GM19438 (cell line): ENCODE results near the gene NEUROG1.
"Not testable (repeated sequence)": the region's sequence is repeated elsewhere in the genome, so short reads cannot be mapped to it uniquely, and the experiment has no call there.

Experiments
- ATAC-seq: cut with Tn5 transposase; IDR thresholded peaks from one replicate; pipeline ENCODE4 v1.9.1; 2021; ENCODE audit warnings: low read depth; ENCODE audit not compliant: unreplicated experiment

Gene NEUROG1

GRCh38 chr5:135538261-135538660 lies 2.5 kb upstream of the NEUROG1 start:
- no peak for ATAC-seq

GRCh38 chr5:135537745-135538144 lies 2.0 kb upstream of the NEUROG1 start:
- ATAC-seq, result no peak

DNA sequence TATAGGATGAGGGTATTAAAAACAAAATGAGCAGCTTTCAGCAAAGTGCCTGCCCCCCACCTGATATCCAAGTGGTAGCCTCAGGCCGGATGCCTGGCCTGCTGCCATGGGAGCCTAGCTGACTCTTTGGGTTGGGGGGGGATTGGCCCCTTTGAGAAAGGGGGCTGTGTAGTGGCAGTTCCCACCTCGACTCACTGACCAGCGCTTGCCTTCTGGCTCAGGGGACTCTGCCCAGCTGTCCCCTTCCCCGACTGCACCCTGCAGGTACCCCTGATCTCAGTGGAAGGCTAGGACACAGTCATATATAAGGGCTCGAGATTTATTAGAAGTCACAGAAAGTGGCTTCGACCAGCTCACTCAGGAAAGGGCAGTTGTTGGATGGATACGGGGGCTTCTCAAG lies 1.5 kb upstream of the NEUROG1 start:
- no peak for ATAC-seq

DNA sequence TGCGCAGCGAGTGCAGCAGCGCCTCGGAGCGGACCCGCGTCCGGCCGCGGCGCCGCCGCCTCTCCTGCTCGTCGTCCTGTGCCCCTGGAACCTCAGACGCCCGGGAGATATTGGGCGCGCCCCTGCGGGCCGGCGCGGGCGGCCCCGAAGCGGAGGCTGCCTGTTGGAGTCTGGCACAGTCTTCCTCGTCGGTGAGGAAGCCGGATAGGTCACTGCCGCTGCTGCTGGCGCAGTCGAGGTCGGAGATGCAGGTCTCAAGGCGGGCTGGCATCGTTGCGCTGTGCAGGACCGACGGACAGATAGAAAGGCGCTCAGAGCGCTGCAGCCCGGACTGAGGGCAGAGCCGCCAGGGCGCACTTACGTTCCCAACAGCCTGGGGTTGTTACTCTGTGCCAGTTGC lies 344 bp downstream of the NEUROG1 start:
- ATAC-seq, result no peak

DNA sequence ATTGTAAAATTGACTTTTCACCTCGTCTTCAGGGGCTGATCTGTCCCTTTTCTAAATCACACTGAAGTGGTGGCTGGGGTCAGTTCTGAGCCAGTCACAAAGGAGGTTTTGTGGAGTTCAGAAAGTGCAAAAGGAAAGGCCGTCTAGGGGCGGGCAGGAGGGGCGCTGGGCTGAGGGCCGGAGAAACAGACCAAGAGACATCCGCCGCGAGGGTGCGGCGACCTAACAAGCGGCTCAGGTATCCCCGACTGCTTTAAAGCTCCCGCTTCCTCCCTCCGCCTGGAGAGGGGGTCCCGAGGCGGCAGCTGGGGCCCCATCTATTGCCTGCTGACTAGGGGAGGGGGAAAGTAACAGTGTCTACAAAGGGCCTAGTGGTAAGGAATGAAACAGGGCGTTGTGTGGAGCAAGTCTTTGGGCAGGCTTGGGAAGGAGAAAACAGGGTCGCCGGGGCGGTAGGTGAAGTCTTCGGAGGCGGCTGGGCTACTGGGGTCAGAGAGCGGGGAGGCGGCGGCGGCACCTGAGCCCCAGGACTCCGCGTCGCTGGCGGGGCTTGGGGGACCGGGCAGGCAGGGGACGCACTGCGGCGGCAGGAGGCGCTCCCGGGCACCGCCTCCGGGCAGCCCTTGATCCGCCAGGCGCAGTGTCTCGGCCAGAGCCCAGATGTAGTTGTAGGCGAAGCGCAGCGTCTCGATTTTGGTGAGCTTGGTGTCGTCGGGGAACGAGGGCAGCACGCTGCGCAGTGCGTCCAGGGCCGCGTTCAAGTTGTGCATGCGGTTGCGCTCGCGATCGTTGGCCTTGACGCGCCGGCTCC lies 950 bp downstream of the NEUROG1 start:
- ATAC-seq, result no peak

GRCh38 chr5:135533794-135534193 lies 2.0 kb downstream of the NEUROG1 start:
- no peak for ATAC-seq

- ATAC-seq, result no peak
Measured at GRCh38 chr5:135533334-135533733, 2.4 kb downstream of the NEUROG1 start.

DNA sequence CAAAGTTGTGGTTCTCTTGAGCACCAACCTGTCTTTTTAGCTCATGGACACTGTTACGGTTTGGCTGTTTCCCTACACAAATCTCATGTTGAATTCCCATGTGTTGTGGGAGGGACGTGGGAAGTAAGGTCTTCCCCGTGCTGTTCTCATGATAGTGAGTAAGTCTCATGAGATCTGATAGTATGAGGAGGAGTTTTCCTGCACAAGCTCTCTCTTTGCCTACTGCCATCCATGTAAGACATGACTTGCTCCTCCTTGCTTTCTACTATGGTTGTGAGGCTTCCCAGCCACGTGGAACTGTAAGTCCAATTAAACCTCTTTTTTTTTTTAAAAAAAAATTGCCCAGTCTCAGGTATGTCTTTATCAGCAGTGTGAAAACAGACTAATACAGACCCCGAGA lies 6.2 kb downstream of the NEUROG1 start:
- not testable (repeated sequence) for ATAC-seq

DNA sequence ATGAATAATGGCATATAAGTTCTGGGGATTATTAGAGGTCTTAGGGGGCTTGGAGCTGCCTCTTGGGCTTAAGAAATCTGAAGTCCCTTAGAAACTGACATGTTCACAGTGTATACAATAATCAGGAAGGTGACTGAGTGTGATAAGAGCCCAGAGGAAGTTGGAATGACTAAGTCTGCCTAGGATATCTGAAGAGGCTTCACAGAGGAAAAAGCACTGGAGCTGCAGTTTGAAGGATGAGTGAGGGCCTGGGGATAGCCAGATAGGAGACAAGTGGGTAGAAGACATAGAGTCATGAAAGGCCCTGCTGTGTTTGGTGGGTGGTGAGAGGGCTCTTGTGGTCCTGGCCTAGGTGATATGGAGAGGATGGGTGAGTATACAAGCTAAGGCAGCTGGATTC lies 8.8 kb downstream of the NEUROG1 start:
- no peak for ATAC-seq

- no peak for ATAC-seq
Measured at GRCh38 chr5:135521964-135522363, 13.8 kb downstream of the NEUROG1 start.

- no peak for ATAC-seq
Measured at GRCh38 chr5:135517631-135518030, 18.1 kb downstream of the NEUROG1 start.

DNA sequence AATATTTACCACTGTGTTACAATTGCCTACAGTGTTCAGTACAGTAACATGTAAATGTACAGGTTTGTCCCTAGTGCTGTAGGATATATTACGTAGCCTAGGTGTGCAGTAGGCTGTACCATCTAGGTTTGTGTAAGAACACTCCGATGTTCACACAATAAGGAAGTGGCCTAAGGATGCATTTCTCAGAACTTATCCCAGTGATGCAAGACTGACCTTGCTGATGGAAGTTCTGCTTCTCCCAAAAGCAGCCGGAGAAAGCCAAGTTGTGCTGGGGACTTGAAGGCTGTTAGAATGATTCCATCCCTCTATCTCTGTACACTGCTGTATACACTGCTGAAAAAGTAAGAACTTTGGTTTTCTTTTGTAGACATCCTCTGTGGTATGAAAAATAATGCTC lies 21.6 kb downstream of the NEUROG1 start:
- ATAC-seq, result no peak

GRCh38 chr5:135511761-135512575 lies 23.8 kb downstream of the NEUROG1 start:
- ATAC-seq, result no peak

- no peak for ATAC-seq
Measured at GRCh38 chr5:135509995-135510394, 25.8 kb downstream of the NEUROG1 start.

DNA sequence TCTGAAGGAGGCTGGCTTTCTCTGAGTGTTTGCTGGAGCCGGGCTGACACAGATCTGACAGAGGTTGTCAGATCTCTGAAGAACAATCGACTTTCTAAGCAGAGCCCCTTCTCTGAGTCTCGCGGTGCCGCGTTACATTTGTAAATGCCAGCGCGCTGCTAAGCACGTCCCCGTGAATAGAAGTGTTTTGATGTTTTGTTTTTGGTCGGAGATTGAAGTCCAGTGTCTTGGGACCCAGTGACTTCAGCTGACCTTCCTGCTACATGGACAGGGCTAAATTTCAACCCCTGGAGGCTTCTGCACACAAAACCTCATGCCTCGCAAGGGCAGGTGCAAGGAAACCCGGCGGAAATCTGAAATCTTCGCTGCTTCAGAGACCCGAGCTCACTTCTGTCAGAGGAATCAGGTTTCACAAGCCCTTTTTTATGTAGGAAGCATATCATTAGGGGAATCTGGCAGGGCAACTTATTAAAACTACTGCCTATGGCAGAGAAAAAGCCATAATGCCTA lies 27.2 kb downstream of the NEUROG1 start:
- no peak for ATAC-seq

DNA sequence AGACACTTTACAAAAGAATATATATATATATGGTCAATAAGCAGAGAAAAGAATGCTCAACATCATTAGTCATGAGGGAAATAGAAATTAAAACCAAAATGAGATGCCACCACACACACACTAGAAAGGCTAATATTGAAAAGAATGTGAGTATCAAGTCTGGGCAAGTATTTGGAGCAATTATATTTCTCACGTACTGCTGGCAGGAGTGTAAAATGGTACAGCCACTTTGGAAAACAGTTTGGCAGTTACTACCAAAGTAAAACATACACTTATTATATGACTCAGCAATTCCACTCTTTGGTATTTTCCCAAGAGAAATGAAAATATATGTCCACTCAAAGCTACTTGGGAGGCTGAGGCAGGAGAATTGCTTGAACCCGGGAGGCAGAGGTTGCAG lies 29.8 kb downstream of the NEUROG1 start:
- ATAC-seq, result no peak

GRCh38 chr5:135504376-135504775 lies 31.4 kb downstream of the NEUROG1 start:
- ATAC-seq, result no peak

GRCh38 chr5:135503871-135504270 lies 31.9 kb downstream of the NEUROG1 start:
- ATAC-seq, result no peak

GRCh38 chr5:135502836-135503520 lies 32.8 kb downstream of the NEUROG1 start:
- ATAC-seq, result no peak

DNA sequence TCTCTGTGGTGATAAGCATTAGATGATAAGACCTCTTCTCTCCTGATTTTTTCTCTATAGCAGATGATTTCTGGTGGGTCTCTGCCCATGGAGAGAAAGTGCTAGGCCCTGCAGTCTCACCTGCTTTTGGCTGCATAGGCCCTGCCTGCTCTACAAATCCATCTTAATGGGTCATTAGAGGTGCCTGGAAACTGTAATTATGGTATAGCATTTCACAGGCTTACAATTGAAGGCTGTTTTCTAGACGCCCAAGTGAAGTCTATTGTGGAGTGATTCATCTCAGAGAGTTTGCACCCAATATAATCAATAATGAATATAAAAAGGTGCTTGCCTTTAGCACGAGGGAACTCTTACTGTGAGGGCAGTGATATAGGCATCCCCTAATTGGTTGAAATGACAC lies 33.8 kb downstream of the NEUROG1 start:
- no peak for ATAC-seq

GRCh38 chr5:135498637-135498995 lies 37.1 kb downstream of the NEUROG1 start:
- no peak for ATAC-seq
